Spleen (tissue), 7 donors: Measurements from ENCODE around the gene ADAM10.

ENCODE experiments used
- CTCF ChIP-seq, 11 experiments: fragments of 200-600 bp in 7 of 11; fragments of 450-650 bp in 4 of 11; sonication (generic) in 4 of 11; IDR thresholded peaks in 8 of 11; conservative IDR thresholded peaks in 3 of 11; 1 replicate in 7 of 11; 2 replicates in 4 of 11; pipeline versions ENCODE4 v1.4.0 to v1.8.0; 2016 to 2021; ENCODE audit warnings: antibody characterized with exemption in 11 of 11, inconsistent platforms in 4 of 11, mild to moderate bottlenecking in 1 of 11
- POLR2A ChIP-seq, 3 donors: fragments of 450-650 bp; IDR thresholded peaks; one replicate each; pipeline ENCODE4 v1.5.1; 2017; ENCODE audit warnings: antibody characterized with exemption in 3 of 3, mild to moderate bottlenecking in 1 of 3
- POLR2AphosphoS5 ChIP-seq, 3 donors: sonication (generic); formaldehyde crosslinking; IDR thresholded peaks; one replicate each; pipeline ENCODE4 v1.5.1; 2017; ENCODE audit warnings: antibody characterized with exemption in 3 of 3
- donor health status: DM: no; HTN: no; CAD: no; lungs with moderate emphysema.
- donor health status: DM: no; HTN: no; CAD: no.
- donor health status: DM: no; HTN: no; CAD: no.

- TF ChIP-seq POLR2A (IDR thresholded peaks at IDR 0.05) (no peak), CTCF (IDR thresholded peaks at IDR 0.05 in 8 of 11, conservative IDR thresholded peaks at IDR 0.05 in 3 of 11) (no peak), POLR2AphosphoS5 (IDR thresholded peaks at IDR 0.05) (no peak)
These were observed 137.5 kb downstream of the ADAM10 start for GRCh38 chr15:58611731-58612676.
